HCT116 (cell line): ENCODE results near the gene ACRBP. TPM values are rescaled to one million over a fixed set of nuclear protein-coding genes. Genes with fewer than 3 reads are reported as not detected.

ENCODE experiments used
- ATAC-seq: fragments of 200-7000 bp; cut with Tn5 transposase; 2 replicates; pipeline ENCODE4 v1.9.1; 2020; ENCODE audit warnings: mild to moderate bottlenecking, moderate library complexity
- BruUV-seq: library from RNA; stranded (reverse); fragments of 400-500 nt; replicated peaks from 2 replicates; lab custom pipeline; 2021; lab: Mats Ljungman, UMichigan
- CTCF ChIA-PET: fragments of 300-600 bp; sonication (Branson Sonifier 250); formaldehyde crosslinking; loops from one replicate; lab custom pipeline; 2021; ENCODE audit warnings: antibody characterized with exemption; lab: Charles Lee
- POLR2A ChIA-PET: fragments of 300-600, 350-600 bp; sonication (Branson Sonifier 250); formaldehyde crosslinking; loops from one replicate; lab custom pipeline; 2021; ENCODE audit warnings: antibody characterized with exemption; lab: Charles Lee
- RAD21 ChIA-PET, 2 experiments: fragments of 300-600 bp; sonication (Branson Sonifier 250); formaldehyde crosslinking; loops; one replicate each; lab custom pipeline; 2023; ENCODE audit warnings: low total read pairs in 2 of 2; ENCODE audit not compliant: uncharacterized antibody in 2 of 2, unreplicated experiment in 2 of 2, low non-redundant PET in 1 of 2; lab: Charles Lee
- DNase-seq: peaks from one replicate; pipeline ENCODE4 v3.0.0-alpha.2; 2010; ENCODE audit warnings: low read depth, low spot score
- H2AFZ ChIP-seq: fragments of 200-600 bp; shearing (Covaris generic), sonication (generic); 2 replicates; pipeline ENCODE4 v1.6.1; 2017; ENCODE audit warnings: low read depth, mixed run types, mixed read lengths, antibody characterized with exemption, low read length; ENCODE audit not compliant: poor library complexity, severe bottlenecking
- H3K27ac ChIP-seq: 2 replicates; pipeline ENCODE4 v1.5.1; 2012; ENCODE audit warnings: low read depth, low read length
- H3K27me3 ChIP-seq: fragments of 200-600 bp; sonication (generic); 2 replicates; pipeline ENCODE4 v1.6.1; 2016; ENCODE audit warnings: mixed run types, low read length, mixed read lengths; ENCODE audit not compliant: insufficient read depth
- H3K36me3 ChIP-seq, 2 experiments: fragments of 200-500 bp in 1 of 2; fragments of 200-600 bp in 1 of 2; sonication (Bioruptor generic) in 1 of 2; sonication (generic) in 1 of 2; 2 replicates each; pipeline versions ENCODE4 v1.5.1 to v1.6.1; 2014 to 2016; ENCODE audit warnings: low read length in 2 of 2, inconsistent platforms in 1 of 2, mixed read lengths in 1 of 2, mixed run types in 1 of 2; ENCODE audit not compliant: insufficient read depth in 2 of 2, control insufficient read depth in 1 of 2
- H3K4me1 ChIP-seq, 2 experiments: fragments of 200-600 bp in 1 of 2; sonication (generic) in 1 of 2; 2 replicates each; pipeline versions ENCODE4 v1.5.1 to v1.6.1; 2012 to 2017; ENCODE audit warnings: low read length in 2 of 2, inconsistent platforms in 1 of 2, mild to moderate bottlenecking in 1 of 2, mixed read lengths in 1 of 2, mixed run types in 1 of 2, moderate library complexity in 1 of 2; ENCODE audit not compliant: insufficient read depth in 2 of 2, control insufficient read depth in 1 of 2
- H3K4me2 ChIP-seq: fragments of 200-600 bp; sonication (generic); 2 replicates; pipeline ENCODE4 v1.6.1; 2017; ENCODE audit warnings: mixed run types, low read length, mixed read lengths
- H3K4me3 ChIP-seq, 2 experiments: fragments of 200-600 bp in 1 of 2; sonication (generic) in 1 of 2; replicated peaks in 1 of 2; 2 replicates each; pipeline ENCODE4 v1.5.1; 2011 to 2016; ENCODE audit warnings: low read length in 2 of 2, control low read depth in 1 of 2, low read depth in 1 of 2, mild to moderate bottlenecking in 1 of 2, mixed read lengths in 1 of 2, mixed run types in 1 of 2
- H3K79me2 ChIP-seq: fragments of 200-600 bp; sonication (generic); 2 replicates; pipeline ENCODE4 v1.6.1; 2017; ENCODE audit warnings: mild to moderate bottlenecking, mixed run types, low read length, moderate library complexity, mixed read lengths; ENCODE audit not compliant: insufficient read depth
- H3K9ac ChIP-seq: fragments of 200-600 bp; sonication (generic); 2 replicates; pipeline ENCODE4 v1.6.1; 2016; ENCODE audit warnings: low read length, mixed read lengths
- H3K9me2 ChIP-seq: fragments of 200-600 bp; sonication (generic), shearing (Covaris generic); 2 replicates; pipeline ENCODE4 v1.6.1; 2017; ENCODE audit warnings: mixed run types, mild to moderate bottlenecking, moderate library complexity; ENCODE audit not compliant: insufficient read depth
- H3K9me3 ChIP-seq, 2 experiments: fragments of 200-500 bp in 1 of 2; fragments of 200-600 bp in 1 of 2; sonication (Bioruptor generic) in 1 of 2; sonication (generic) in 1 of 2; 2 replicates each; pipeline ENCODE4 v1.6.1; 2014 to 2017; ENCODE audit warnings: low read length in 2 of 2, mixed read lengths in 2 of 2, inconsistent platforms in 1 of 2, low read depth in 1 of 2, mild to moderate bottlenecking in 1 of 2, mixed run types in 1 of 2, moderate library complexity in 1 of 2; ENCODE audit not compliant: control insufficient read depth in 1 of 2, insufficient read depth in 1 of 2
- H4K20me1 ChIP-seq: fragments of 200-600 bp; sonication (generic), shearing (Covaris generic); 2 replicates; pipeline ENCODE4 v1.6.1; 2017; ENCODE audit warnings: mixed run types, mild to moderate bottlenecking, moderate library complexity; ENCODE audit not compliant: insufficient read depth
- ATF3 ChIP-seq: IDR thresholded peaks from 2 replicates; pipeline ENCODE4 v1.6.1; 2012
- CBX3 ChIP-seq: IDR thresholded peaks from 2 replicates; pipeline ENCODE4 v1.6.1; 2012; ENCODE audit warnings: low read depth
- CTCF ChIP-seq, 3 experiments: fragments of 200-600 bp in 1 of 3; sonication (generic) in 1 of 3; IDR thresholded peaks in 2 of 3; conservative IDR thresholded peaks in 1 of 3; 2 replicates each; pipeline ENCODE4 v1.5.1; 2012 to 2017; ENCODE audit warnings: low read depth in 2 of 3, low read length in 2 of 3, antibody characterized with exemption in 1 of 3, borderline replicate concordance in 1 of 3, control low read depth in 1 of 3, mild to moderate bottlenecking in 1 of 3, mixed read lengths in 1 of 3, mixed run types in 1 of 3, moderate library complexity in 1 of 3; ENCODE audit not compliant: insufficient read depth in 1 of 3
- EGR1 ChIP-seq: IDR thresholded peaks from 2 replicates; pipeline ENCODE4 v1.6.1; 2012; ENCODE audit warnings: low read depth
- EZH2 ChIP-seq: fragments of 200-600 bp; sonication (generic); IDR thresholded peaks from 2 replicates; pipeline ENCODE4 v1.6.1; 2017; ENCODE audit warnings: antibody characterized with exemption, mixed run types
- EZH2phosphoT487 ChIP-seq: fragments of 200-600 bp; IDR thresholded peaks from 2 replicates; pipeline ENCODE4 v1.6.1; 2018; ENCODE audit warnings: antibody characterized with exemption, borderline replicate concordance
- FOSL1 ChIP-seq: IDR thresholded peaks from 2 replicates; pipeline ENCODE4 v1.6.1; 2012; ENCODE audit warnings: low read depth
- JUND ChIP-seq: IDR thresholded peaks from 2 replicates; pipeline ENCODE4 v1.6.1; 2012
- MAX ChIP-seq: IDR thresholded peaks from 2 replicates; pipeline ENCODE4 v1.6.1; 2012
- POLR2A ChIP-seq: IDR thresholded peaks from 2 replicates; pipeline ENCODE4 v1.7.0; 2011; ENCODE audit warnings: borderline replicate concordance; ENCODE audit not compliant: insufficient read depth, insufficient read length; ENCODE audit errors: extremely low read depth
- POLR2AphosphoS5 ChIP-seq: IDR thresholded peaks from 2 replicates; pipeline ENCODE4 v1.6.1; 2011; ENCODE audit warnings: mild to moderate bottlenecking, low read depth, low read length, moderate library complexity
- RAD21 ChIP-seq: IDR thresholded peaks from 2 replicates; pipeline ENCODE4 v1.6.1; 2012; ENCODE audit warnings: low read depth, mild to moderate bottlenecking
- REST ChIP-seq: IDR thresholded peaks from 2 replicates; pipeline ENCODE4 v1.6.1; 2012; ENCODE audit warnings: low read depth
- SIN3A ChIP-seq: IDR thresholded peaks from 2 replicates; pipeline ENCODE4 v1.6.1; 2012; ENCODE audit warnings: low read depth
- SP1 ChIP-seq: IDR thresholded peaks from 2 replicates; pipeline ENCODE4 v1.6.1; 2012; ENCODE audit warnings: low read depth
- SRF ChIP-seq: IDR thresholded peaks from 2 replicates; pipeline ENCODE4 v1.6.1; 2012; ENCODE audit warnings: low read depth
- TCF7L2 ChIP-seq: IDR thresholded peaks from 2 replicates; pipeline ENCODE4 v1.7.0; 2011; ENCODE audit warnings: borderline replicate concordance, inconsistent platforms; ENCODE audit not compliant: insufficient read depth, insufficient read length; ENCODE audit errors: extremely low read depth
- YY1 ChIP-seq: IDR thresholded peaks from 2 replicates; pipeline ENCODE4 v1.6.1; 2011; ENCODE audit warnings: low read length, low read depth, moderate library complexity, mild to moderate bottlenecking; ENCODE audit not compliant: insufficient replicate concordance; ENCODE audit errors: extremely low read depth
- ZBTB33 ChIP-seq: IDR thresholded peaks from 2 replicates; pipeline ENCODE4 v1.6.1; 2011; ENCODE audit warnings: mild to moderate bottlenecking, low read length, moderate library complexity; ENCODE audit not compliant: insufficient replicate concordance; ENCODE audit errors: extremely low read depth
- ZFX ChIP-seq: fragments of 450-650 bp; IDR thresholded peaks from 2 replicates; pipeline ENCODE4 v1.6.1; 2017
- intact Hi-C: fragments of 100-400 bp; cut with micrococcal nuclease; formaldehyde crosslinking; loops from 2 replicates; pipeline ENCODE4 v1.10.0; 2022
- total RNA-seq: library from RNA; stranded (reverse); gene quantifications from one replicate; pipeline ENCODE4 v1.2.1, GENCODE V29; 2021; ENCODE audit not compliant: unreplicated experiment

Gene ACRBP
- total RNA-seq, 1 experiment from 2014 or later: 1.0 TPM

GRCh38 chr12:6640497-6640896, 6.7 kb downstream of the ACRBP start:
- ATAC-seq: no peak
- Histone ChIP-seq H3K27ac (no peak overlapping the region), H2AFZ (no peak overlapping the region), H3K4me1 (peaks cover 8 to 14% of the 10 kb centered on the region in 2 experiments), H3K9ac (no peak overlapping the region), H3K9me2 (no peaks in the 10 kb centered on the region), H3K36me3 (no peaks in the 10 kb centered on the region), H3K9me3 (peaks cover 0 to 10% of the 10 kb centered on the region in 2 experiments; a peak in 1 of 4 replicates), H4K20me1 (no peaks in the 10 kb centered on the region), H3K79me2 (no peaks in the 10 kb centered on the region), H3K4me2 (no peak overlapping the region), H3K27me3 (peaks cover 6% of the 10 kb centered on the region; the same call in 1 of the 2 replicates), H3K4me3 (no peak overlapping the region)
- no TSS peak for BruUV-seq
- CTCF ChIA-PET: no interaction called here
- no peak for DNase-seq
- no peak for TF ChIP-seq TCF7L2
- TF ChIP-seq FOSL1: no peak
- no peak for TF ChIP-seq REST
- no peak for TF ChIP-seq EZH2phosphoT487
- TF ChIP-seq EGR1: no peak
- TF ChIP-seq RAD21: no peak
- no peak for TF ChIP-seq ZFX
- TF ChIP-seq SP1: no peak
- no peak for TF ChIP-seq YY1
- TF ChIP-seq JUND: no peak
- TF ChIP-seq POLR2A: no peak
- no peak for TF ChIP-seq SIN3A
- TF ChIP-seq EZH2: no peak
- no peak for TF ChIP-seq MAX
- TF ChIP-seq SRF: no peak
- no peak for TF ChIP-seq CTCF (IDR thresholded peaks at IDR 0.05 in 2 of 3, conservative IDR thresholded peaks at IDR 0.05 in 1 of 3; ENCODE audit: borderline replicate concordance in 1 of 3, insufficient read depth in 1 of 3, low read depth in 2 of 3, low read length in 2 of 3)
- TF ChIP-seq ZBTB33: no peak
- TF ChIP-seq ATF3: no peak
- TF ChIP-seq CBX3: no peak
- no peak for TF ChIP-seq POLR2AphosphoS5
- POLR2A ChIA-PET: interaction anchor here (0.6 kb wide), 1 partner anchor 49 kb away, joined by 3 read pairs; the partner anchor contains the start of gene ZNF384
- intact Hi-C loops: no loop called here
- RAD21 ChIA-PET: no interaction called here
